Measurements from ENCODE around the gene TBX1.

TBX1 gene

GRCh38 chr22:19765477-19766239 is 5.1 kb downstream of the TBX1 start:
- Histone ChIP-seq H3K36me3 (ENCODE audit: insufficient read depth, low read length) (no peaks in the 10 kb centered on the region), H3K9ac (ENCODE audit: low read length) (no peak overlapping the region), H3K4me3 (ENCODE audit: low read depth in 1 of 2, low read length in 2 of 2) (no peak overlapping the region), H3K9me3 (ENCODE audit: low read length) (no peaks in the 10 kb centered on the region), H3K4me1 (ENCODE audit: insufficient read depth, low read length) (no peaks in the 10 kb centered on the region), H3K27me3 (ENCODE audit: control insufficient read depth in 1 of 2, insufficient read depth in 2 of 2, low read length in 2 of 2) (peaks cover 30 to 88% of the 10 kb centered on the region in 2 donors), H3K27ac (ENCODE audit: low read depth, low read length) (no peak overlapping the region)

- no peak overlapping the region for H3K4me3 ChIP-seq (ENCODE audit: low read depth in 1 of 2, low read length in 2 of 2)
- H3K27ac ChIP-seq (ENCODE audit: low read depth, low read length), result no peak overlapping the region
Observed at GRCh38 chr22:19766240-19766510, 5.6 kb downstream of the TBX1 start.

GRCh38 chr22:19766511-19767426 is 6.2 kb downstream of the TBX1 start:
- H3K36me3 ChIP-seq (ENCODE audit: insufficient read depth, low read length), result no peaks in the 10 kb centered on the region
- H3K9me3 ChIP-seq (ENCODE audit: low read length), result no peaks in the 10 kb centered on the region
- H3K27me3 ChIP-seq (ENCODE audit: control insufficient read depth in 1 of 2, insufficient read depth in 2 of 2, low read length in 2 of 2), result peaks cover 30 to 92% of the 10 kb centered on the region in 2 donors
- no peak overlapping the region for H3K27ac ChIP-seq (ENCODE audit: low read depth, low read length)
- H3K4me1 ChIP-seq (ENCODE audit: insufficient read depth, low read length), result no peaks in the 10 kb centered on the region
- H3K9ac ChIP-seq (ENCODE audit: low read length), result no peak overlapping the region
- H3K4me3 ChIP-seq (ENCODE audit: low read depth in 1 of 2, low read length in 2 of 2), result no peak overlapping the region

More at GRCh38 chr22:19766240-19766510, 5.6 kb downstream of the TBX1 start:
- peaks cover 30 to 91% of the 10 kb centered on the region in 2 donors for H3K27me3 ChIP-seq (ENCODE audit: control insufficient read depth in 1 of 2, insufficient read depth in 2 of 2, low read length in 2 of 2)
- no peaks in the 10 kb centered on the region for H3K4me1 ChIP-seq (ENCODE audit: insufficient read depth, low read length)
- no peak overlapping the region for H3K9ac ChIP-seq (ENCODE audit: low read length)
- H3K9me3 ChIP-seq (ENCODE audit: low read length), result no peaks in the 10 kb centered on the region
- no peaks in the 10 kb centered on the region for H3K36me3 ChIP-seq (ENCODE audit: insufficient read depth, low read length)

- no peak overlapping the region for H3K27ac ChIP-seq (ENCODE audit: low read depth, low read length)
- no peak overlapping the region for H3K4me3 ChIP-seq (ENCODE audit: low read depth in 1 of 2, low read length in 2 of 2)
- peaks cover 22 to 91% of the 10 kb centered on the region in 2 donors for H3K27me3 ChIP-seq (ENCODE audit: control insufficient read depth in 1 of 2, insufficient read depth in 2 of 2, low read length in 2 of 2)
Observed at GRCh38 chr22:19767427-19768341, 7.1 kb downstream of the TBX1 start.

GRCh38 chr22:19769393-19769715 is 8.8 kb downstream of the TBX1 start:
- Histone ChIP-seq H3K9me3 (ENCODE audit: low read length) (no peaks in the 10 kb centered on the region), H3K4me1 (ENCODE audit: insufficient read depth, low read length) (no peaks in the 10 kb centered on the region), H3K4me3 (ENCODE audit: low read depth in 1 of 2, low read length in 2 of 2) (no peak overlapping the region), H3K36me3 (ENCODE audit: insufficient read depth, low read length) (no peaks in the 10 kb centered on the region), H3K9ac (ENCODE audit: low read length) (no peak overlapping the region), H3K27me3 (ENCODE audit: control insufficient read depth in 1 of 2, insufficient read depth in 2 of 2, low read length in 2 of 2) (peaks cover 22 to 80% of the 10 kb centered on the region in 2 donors), H3K27ac (ENCODE audit: low read depth, low read length) (no peak overlapping the region)

More at GRCh38 chr22:19767427-19768341, 7.1 kb downstream of the TBX1 start:
- Histone ChIP-seq H3K4me1 (ENCODE audit: insufficient read depth, low read length) (no peaks in the 10 kb centered on the region), H3K36me3 (ENCODE audit: insufficient read depth, low read length) (no peaks in the 10 kb centered on the region), H3K9me3 (ENCODE audit: low read length) (no peaks in the 10 kb centered on the region), H3K9ac (ENCODE audit: low read length) (no peak overlapping the region)

GRCh38 chr22:19770349-19771220 is 10.0 kb downstream of the TBX1 start:
- Histone ChIP-seq H3K4me3 (ENCODE audit: low read depth in 1 of 2, low read length in 2 of 2) (no peak overlapping the region), H3K36me3 (ENCODE audit: insufficient read depth, low read length) (no peaks in the 10 kb centered on the region), H3K27me3 (ENCODE audit: control insufficient read depth in 1 of 2, insufficient read depth in 2 of 2, low read length in 2 of 2) (peaks cover 16 to 70% of the 10 kb centered on the region in 2 donors), H3K9ac (ENCODE audit: low read length) (no peak overlapping the region), H3K9me3 (ENCODE audit: low read length) (no peaks in the 10 kb centered on the region), H3K4me1 (ENCODE audit: insufficient read depth, low read length) (no peaks in the 10 kb centered on the region), H3K27ac (ENCODE audit: low read depth, low read length) (no peak overlapping the region)

- Histone ChIP-seq H3K9ac (ENCODE audit: low read length) (no peak overlapping the region), H3K9me3 (ENCODE audit: low read length) (no peaks in the 10 kb centered on the region), H3K27ac (ENCODE audit: low read depth, low read length) (no peak overlapping the region), H3K4me3 (ENCODE audit: low read depth in 1 of 2, low read length in 2 of 2) (no peak overlapping the region), H3K4me1 (ENCODE audit: insufficient read depth, low read length) (no peaks in the 10 kb centered on the region), H3K36me3 (ENCODE audit: insufficient read depth, low read length) (no peaks in the 10 kb centered on the region), H3K27me3 (ENCODE audit: control insufficient read depth in 1 of 2, insufficient read depth in 2 of 2, low read length in 2 of 2) (peaks cover 16 to 65% of the 10 kb centered on the region in 2 donors)
Observed at GRCh38 chr22:19772422-19772672, 11.8 kb downstream of the TBX1 start.

- Histone ChIP-seq H3K9ac (ENCODE audit: low read length) (no peak overlapping the region), H3K4me1 (ENCODE audit: insufficient read depth, low read length) (no peaks in the 10 kb centered on the region), H3K36me3 (ENCODE audit: insufficient read depth, low read length) (no peaks in the 10 kb centered on the region), H3K27me3 (ENCODE audit: control insufficient read depth in 1 of 2, insufficient read depth in 2 of 2, low read length in 2 of 2) (peaks cover 12 to 59% of the 10 kb centered on the region in 2 donors), H3K27ac (ENCODE audit: low read depth, low read length) (no peak overlapping the region), H3K4me3 (ENCODE audit: low read depth in 1 of 2, low read length in 2 of 2) (no peak overlapping the region), H3K9me3 (ENCODE audit: low read length) (no peaks in the 10 kb centered on the region)
Observed at GRCh38 chr22:19772673-19773469, 12.3 kb downstream of the TBX1 start.

- Histone ChIP-seq H3K9me3 (ENCODE audit: low read length) (no peaks in the 10 kb centered on the region), H3K27me3 (ENCODE audit: control insufficient read depth in 1 of 2, insufficient read depth in 2 of 2, low read length in 2 of 2) (peaks cover 6 to 53% of the 10 kb centered on the region in 2 donors)
Observed at GRCh38 chr22:19773470-19774040, 13.0 kb downstream of the TBX1 start.

GRCh38 chr22:19774628-19775027 is 14.1 kb downstream of the TBX1 start:
- Histone ChIP-seq H3K4me1 (ENCODE audit: insufficient read depth, low read length) (no peaks in the 10 kb centered on the region), H3K4me3 (ENCODE audit: low read depth in 1 of 2, low read length in 2 of 2) (no peak overlapping the region), H3K9me3 (ENCODE audit: low read length) (no peaks in the 10 kb centered on the region), H3K9ac (ENCODE audit: low read length) (no peak overlapping the region), H3K36me3 (ENCODE audit: insufficient read depth, low read length) (no peaks in the 10 kb centered on the region), H3K27me3 (ENCODE audit: control insufficient read depth in 1 of 2, insufficient read depth in 2 of 2, low read length in 2 of 2) (peaks cover 5 to 45% of the 10 kb centered on the region in 2 donors), H3K27ac (ENCODE audit: low read depth, low read length) (no peak overlapping the region)

More at GRCh38 chr22:19773470-19774040, 13.0 kb downstream of the TBX1 start:
- H3K36me3 ChIP-seq (ENCODE audit: insufficient read depth, low read length), result no peaks in the 10 kb centered on the region
- H3K4me3 ChIP-seq (ENCODE audit: low read depth in 1 of 2, low read length in 2 of 2), result no peak overlapping the region
- H3K4me1 ChIP-seq (ENCODE audit: insufficient read depth, low read length), result no peaks in the 10 kb centered on the region
- no peak overlapping the region for H3K9ac ChIP-seq (ENCODE audit: low read length)
- no peak overlapping the region for H3K27ac ChIP-seq (ENCODE audit: low read depth, low read length)

Data from muscle layer of colon (tissue), 2 donors.